PC-3 (cell line): ENCODE data around the gene XBP1. TPM values are rescaled to one million over a fixed set of nuclear protein-coding genes. Genes with fewer than 3 reads are reported as not detected.
"Not testable (repeated sequence)": the region's sequence is repeated elsewhere in the genome, so short reads cannot be mapped to it uniquely, and the experiment has no call there.

Experiments
- ATAC-seq: fragments of 200-7000 bp; cut with Tn5 transposase; 2 replicates; pipeline ENCODE4 v1.9.1; 2020; ENCODE audit warnings: mild to moderate bottlenecking, moderate library complexity
- BruUV-seq: library from RNA; stranded (reverse); fragments of 400-500 nt; replicated peaks from 2 replicates; lab custom pipeline; 2021; lab: Mats Ljungman, UMichigan
- CTCF ChIA-PET: fragments of 300-600 bp; sonication (Branson Sonifier 250); formaldehyde crosslinking; loops from one replicate; lab custom pipeline; 2022; ENCODE audit warnings: antibody characterized with exemption; lab: Charles Lee
- POLR2A ChIA-PET: fragments of 300-600 bp; sonication (Branson Sonifier 250); formaldehyde crosslinking; loops from one replicate; lab custom pipeline; 2022; ENCODE audit warnings: antibody characterized with exemption; ENCODE audit not compliant: unreplicated experiment; lab: Charles Lee
- DNase-seq: peaks from one replicate; pipeline ENCODE4 v3.0.0-alpha.2; 2015
- H2AFZ ChIP-seq: fragments of 300-600 bp; sonication (generic); 2 replicates; pipeline ENCODE4 v1.6.0; 2016; ENCODE audit warnings: antibody characterized with exemption, low read length
- H3F3A ChIP-seq: fragments of 300-600 bp; sonication (generic); one replicate; pipeline ENCODE4 v1.6.0; 2017; ENCODE audit warnings: antibody characterized with exemption, low read length, control low read depth, mild to moderate bottlenecking; ENCODE audit not compliant: unreplicated experiment
- H3K27ac ChIP-seq: fragments of 300-600 bp; sonication (generic); 2 replicates; pipeline ENCODE4 v1.5.1; 2016; ENCODE audit warnings: mild to moderate bottlenecking, low read length
- H3K27me3 ChIP-seq: fragments of 300-600 bp; sonication (generic); 2 replicates; pipeline ENCODE4 v1.6.1; 2016; ENCODE audit warnings: low read length, mixed read lengths
- H3K36me3 ChIP-seq: fragments of 300-600 bp; sonication (generic); 2 replicates; pipeline ENCODE4 v1.6.1; 2016; ENCODE audit warnings: low read depth, mixed run types, low read length, mixed read lengths
- H3K4me1 ChIP-seq: fragments of 300-600 bp; sonication (generic); 2 replicates; pipeline ENCODE4 v1.5.1; 2016; ENCODE audit warnings: low read length; ENCODE audit not compliant: insufficient read depth
- H3K4me2 ChIP-seq: fragments of 300-600 bp; sonication (generic); 2 replicates; pipeline ENCODE4 v1.6.0; 2016; ENCODE audit warnings: low read length
- H3K4me3 ChIP-seq: fragments of 300-600 bp; sonication (generic); 2 replicates; pipeline ENCODE4 v1.5.1; 2016; ENCODE audit warnings: mild to moderate bottlenecking, low read length, mixed read lengths
- H3K79me2 ChIP-seq: fragments of 300-600 bp; sonication (generic); 2 replicates; pipeline ENCODE4 v1.6.1; 2017; ENCODE audit warnings: low read length, mixed read lengths
- H3K9ac ChIP-seq: fragments of 300-600 bp; sonication (generic); 2 replicates; pipeline ENCODE4 v1.6.0; 2016; ENCODE audit warnings: mild to moderate bottlenecking, low read length
- H3K9me2 ChIP-seq: fragments of 300-600 bp; sonication (generic); replicated peaks from 2 replicates; pipeline ENCODE4 v1.6.1; 2016; ENCODE audit warnings: mixed run types, low read length, mixed read lengths
- H3K9me3 ChIP-seq: fragments of 300-600 bp; sonication (generic); 2 replicates; pipeline ENCODE4 v1.6.1; 2016; ENCODE audit warnings: low read length, mixed read lengths
- H4K20me1 ChIP-seq: fragments of 300-600 bp; sonication (generic); 2 replicates; pipeline ENCODE4 v1.6.1; 2016; ENCODE audit warnings: low read length, mixed read lengths
- CTCF ChIP-seq: fragments of 300-600 bp; sonication (generic); conservative IDR thresholded peaks from 2 replicates; pipeline ENCODE4 v1.5.1; 2017; ENCODE audit warnings: antibody characterized with exemption, low read depth, mild to moderate bottlenecking, low read length
- EZH2 ChIP-seq: fragments of 300-600 bp; sonication (generic); IDR thresholded peaks from one replicate; pipeline ENCODE4 v1.6.1; 2017; ENCODE audit warnings: antibody characterized with exemption, mild to moderate bottlenecking, low read length; ENCODE audit not compliant: unreplicated experiment
- EZH2phosphoT487 ChIP-seq: fragments of 300-600 bp; sonication (generic); IDR thresholded peaks from 2 replicates; pipeline ENCODE4 v1.6.1; 2018; ENCODE audit warnings: mild to moderate bottlenecking, antibody characterized with exemption, low read length, borderline replicate concordance
- intact Hi-C: fragments of 100-400 bp; cut with micrococcal nuclease; formaldehyde crosslinking; loops from 2 replicates; pipeline ENCODE4 v1.9.0; 2023
- total RNA-seq: library from RNA; depleted of rRNA; stranded (reverse); fragments of >200 nt; gene quantifications from 2 replicates; pipeline ENCODE4 v1.2.3, GENCODE V29; 2014

The XBP1 gene
- total RNA-seq, 1 experiment from 2014 or later: 191 TPM

DNA sequence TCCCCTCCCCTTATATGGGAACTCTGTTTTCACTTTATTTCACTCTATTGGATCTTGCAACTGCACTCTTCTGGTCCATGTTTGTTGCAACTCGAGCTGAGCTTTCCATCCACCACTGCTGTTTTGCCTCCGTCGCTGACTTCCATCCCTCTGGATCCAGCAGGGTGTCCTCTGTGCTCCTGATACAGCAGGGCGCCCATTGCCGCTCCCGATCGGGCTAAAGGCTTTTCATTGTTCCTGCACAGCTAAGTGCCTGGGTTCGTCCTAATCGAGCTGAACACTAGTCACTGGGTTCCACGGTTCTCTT is 39.0 kb downstream of the XBP1 start:
- H3K27me3 ChIP-seq: no peaks in the 10 kb centered on the region
- DNase-seq (no peak), ATAC-seq (no peak)
- BruUV-seq: no TSS peak
- intact Hi-C loops: no loop called here
- H3K27ac ChIP-seq: no peak overlapping the region
- H3K4me3 ChIP-seq: no peak overlapping the region
- no peaks in the 10 kb centered on the region for H3K36me3 ChIP-seq
- no peaks in the 10 kb centered on the region for H3K9me2 ChIP-seq
- no peak overlapping the region for H3K9ac ChIP-seq
- no peak for TF ChIP-seq EZH2phosphoT487
- TF ChIP-seq EZH2: no peak
- no peak for TF ChIP-seq CTCF
- H3K4me2 ChIP-seq: no peak overlapping the region
- no peaks in the 10 kb centered on the region for H3K79me2 ChIP-seq
- no peaks in the 10 kb centered on the region for H3F3A ChIP-seq
- POLR2A ChIA-PET: interaction anchor here (0.6 kb wide), 1 partner anchor 580 kb away, joined by 4 read pairs; no protein-coding TSS in a partner anchor
- CTCF ChIA-PET: no interaction called here
- H3K4me1 ChIP-seq: no peaks in the 10 kb centered on the region
- H3K9me3 ChIP-seq: no peaks in the 10 kb centered on the region
- no peak overlapping the region for H2AFZ ChIP-seq
- H4K20me1 ChIP-seq: no peaks in the 10 kb centered on the region

DNA sequence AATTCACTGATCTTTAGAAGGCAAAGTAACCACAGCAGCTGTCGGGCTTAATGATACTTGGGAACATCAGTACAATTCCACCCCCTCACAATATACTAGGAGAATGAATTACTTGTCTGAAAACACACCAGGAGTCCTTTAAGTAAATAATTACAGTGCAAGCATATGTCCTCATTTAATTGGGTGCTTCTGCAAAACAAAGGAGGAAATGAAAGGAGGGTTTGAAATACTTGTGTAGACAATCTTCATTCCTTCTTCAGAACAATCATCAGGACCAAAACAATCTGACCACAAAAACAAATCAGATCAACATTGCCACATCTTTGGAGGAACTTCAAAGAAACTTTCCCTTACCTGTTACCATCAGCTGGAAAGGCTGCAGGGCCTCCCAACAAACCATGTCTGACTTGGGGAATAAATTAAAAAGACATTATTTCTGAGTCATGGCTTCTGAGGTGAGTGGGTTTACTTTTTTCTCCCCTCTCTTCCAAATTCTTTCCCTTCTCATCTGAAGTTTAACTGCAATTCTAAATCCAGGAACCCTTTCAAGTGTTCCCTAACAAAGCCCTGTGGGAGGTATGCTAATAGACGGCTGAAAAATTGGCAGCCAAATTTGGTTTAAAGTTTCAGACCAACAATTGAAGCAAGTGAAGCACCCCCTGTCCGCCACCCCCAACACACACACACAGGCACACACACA is 40.4 kb downstream of the XBP1 start:
- Histone ChIP-seq H3K9me3 (no peaks in the 10 kb centered on the region), H3K9ac (no peak overlapping the region), H3K36me3 (no peaks in the 10 kb centered on the region), H3K9me2 (no peaks in the 10 kb centered on the region), H3K4me1 (no peaks in the 10 kb centered on the region), H4K20me1 (no peaks in the 10 kb centered on the region), H3K79me2 (no peaks in the 10 kb centered on the region), H3K27ac (no peak overlapping the region), H2AFZ (no peak overlapping the region), H3K4me2 (no peak overlapping the region), H3K27me3 (no peaks in the 10 kb centered on the region), H3F3A (no peaks in the 10 kb centered on the region), H3K4me3 (no peak overlapping the region)
- CTCF ChIA-PET: no interaction called here
- ATAC-seq: no peak; the same call in 1 of the 2 replicates
- BruUV-seq: no TSS peak
- DNase-seq: no peak
- POLR2A ChIA-PET: no interaction called here
- intact Hi-C loops: no loop called here
- no peak for TF ChIP-seq EZH2phosphoT487
- TF ChIP-seq CTCF: no peak
- no peak for TF ChIP-seq EZH2

DNA sequence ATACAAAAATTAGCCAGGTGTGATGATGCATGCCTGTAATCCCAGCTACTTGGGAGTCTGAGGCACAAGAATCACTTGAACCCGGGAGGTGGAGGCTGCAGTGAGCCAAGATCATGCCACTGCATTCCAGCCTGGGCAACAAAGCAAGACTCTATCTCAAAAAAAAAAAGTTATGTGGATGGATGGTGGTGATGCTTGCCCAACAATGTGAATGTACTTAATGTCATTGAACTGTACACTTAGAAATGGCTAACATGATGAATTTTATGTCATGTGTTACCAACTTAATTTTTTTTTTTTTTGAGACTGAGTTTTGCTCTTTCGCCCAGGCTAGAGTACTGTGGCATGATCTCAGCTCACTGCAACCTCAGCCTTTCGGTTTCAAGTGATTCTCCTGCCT is 45.9 kb downstream of the XBP1 start:
- H3K4me2 ChIP-seq, H3K27me3 ChIP-seq, DNase-seq, H3K4me3 ChIP-seq, POLR2A ChIA-PET, BruUV-seq, H3K9me2 ChIP-seq, intact Hi-C loops, H3K27ac ChIP-seq, H4K20me1 ChIP-seq, H3K79me2 ChIP-seq, H3K36me3 ChIP-seq, H2AFZ ChIP-seq, ATAC-seq, H3K9ac ChIP-seq, H3K9me3 ChIP-seq, H3F3A ChIP-seq, CTCF ChIA-PET: not testable (repeated sequence)
- peaks cover 12% of the 10 kb centered on the region; the same call in 1 of the 2 replicates for H3K4me1 ChIP-seq
